HepG2 (cell line): ENCODE data around the gene ARHGEF16. TPM values are rescaled to one million over a fixed set of nuclear protein-coding genes. Genes with fewer than 3 reads are reported as not detected.

ENCODE experiments used
- BCLAF1 ChIP-seq: fragments of 450-650 bp; IDR thresholded peaks from 2 replicates; pipeline ENCODE4 v1.6.1; 2017; ENCODE audit warnings: mild to moderate bottlenecking
- CBX5 ChIP-seq: sonication (generic); formaldehyde crosslinking; IDR thresholded peaks from 2 replicates; pipeline ENCODE4 v1.4.0; 2020; ENCODE audit warnings: missing genetic modification reagents, borderline replicate concordance
- CC2D1A ChIP-seq: sonication (generic); formaldehyde crosslinking; IDR thresholded peaks from 2 replicates; pipeline ENCODE4 v1.8.1; 2023; ENCODE audit warnings: mild to moderate bottlenecking, missing genetic modification reagents
- MAFG ChIP-seq: sonication (generic); formaldehyde crosslinking; IDR thresholded peaks from 2 replicates; pipeline ENCODE4 v1.5.1; 2020; ENCODE audit warnings: mild to moderate bottlenecking, missing genetic modification reagents
- MBNL3 ChIP-seq: fragments of 250-450 bp; sonication (Bioruptor Pico); conservative IDR thresholded peaks from 2 replicates; pipeline ENCODE4 v1.8.0; 2022; ENCODE audit warnings: mild to moderate bottlenecking, inconsistent platforms
- NPAS2 ChIP-seq: sonication (generic); formaldehyde crosslinking; IDR thresholded peaks from 2 replicates; pipeline ENCODE4 v1.8.0; 2022; ENCODE audit warnings: mild to moderate bottlenecking, missing genetic modification reagents, borderline replicate concordance
- PHF5A ChIP-seq: IDR thresholded peaks from one replicate; pipeline ENCODE4 v1.6.1; 2018; ENCODE audit warnings: low read depth, missing genetic modification reagents; ENCODE audit not compliant: unreplicated experiment
- STAG1 ChIP-seq: sonication (generic); formaldehyde crosslinking; IDR thresholded peaks from 2 replicates; pipeline ENCODE4 v1.4.0; 2020; ENCODE audit warnings: missing genetic modification reagents
- ZNF205 ChIP-seq: IDR thresholded peaks from 2 replicates; pipeline ENCODE4 v1.6.1; 2018; ENCODE audit warnings: missing biosample characterization, missing genetic modification reagents
- ZNF407 ChIP-seq: sonication (generic); formaldehyde crosslinking; IDR thresholded peaks from one replicate; pipeline ENCODE4 v1.5.1; 2020; ENCODE audit warnings: mild to moderate bottlenecking, missing genetic modification reagents; ENCODE audit errors: not compliant biosample characterization
- ZNF510 ChIP-seq: sonication (generic); formaldehyde crosslinking; IDR thresholded peaks from 2 replicates; pipeline ENCODE4 v1.4.0; 2020; ENCODE audit warnings: low read depth, mild to moderate bottlenecking, missing genetic modification reagents
- ZNF567 ChIP-seq: sonication (generic); formaldehyde crosslinking; IDR thresholded peaks from 2 replicates; pipeline ENCODE4 v1.8.1; 2023; ENCODE audit warnings: mild to moderate bottlenecking, missing genetic modification reagents, borderline replicate concordance
- ZSCAN12 ChIP-seq: sonication (generic); formaldehyde crosslinking; IDR thresholded peaks from 2 replicates; pipeline ENCODE4 v1.9.0; 2021; ENCODE audit warnings: mild to moderate bottlenecking, missing genetic modification reagents
- polyA plus RNA-seq, 8 experiments: library from polyadenylated mRNA; depleted of rRNA in 3 of 8; stranded (reverse) in 7 of 8; unstranded in 1 of 8; fragments of >200 nt; fragmentation: Illumina TruSeq in 4 of 8; extraction: Trizol in 4 of 8; gene quantifications; 2 replicates each; pipeline versions ENCODE4 v1.2.1 to v1.2.3, GENCODE V29; 2011 to 2016; ENCODE audit warnings: low read depth in 4 of 8, missing spikeins in 1 of 8, mixed read lengths in 1 of 8; ENCODE audit not compliant: insufficient read depth in 1 of 8
- total RNA-seq, 5 experiments: library from RNA; depleted of rRNA; stranded (reverse); fragments of >200 nt; fragmentation: Illumina TruSeq; extraction: Trizol; gene quantifications; 2 replicates each; pipeline ENCODE4 v1.2.3, GENCODE V29; 2016; ENCODE audit warnings: low read depth in 1 of 5
- TF ChIP-seq, protein P1 (sequence below): fragments of 450-650 bp; IDR thresholded peaks from 2 replicates; pipeline ENCODE4 v1.6.1; 2016
- TF ChIP-seq, protein P2 (sequence below): sonication (generic); formaldehyde crosslinking; IDR thresholded peaks from 2 replicates; pipeline ENCODE4 v1.4.0; 2020; ENCODE audit warnings: mild to moderate bottlenecking, missing genetic modification reagents

Gene ARHGEF16
- total and polyA plus RNA-seq, 2 of the 13 experiments (the other 11 are each of a cell fraction or from before 2014, with no cell fraction given): 20.3 to 39.9 TPM

DNA sequence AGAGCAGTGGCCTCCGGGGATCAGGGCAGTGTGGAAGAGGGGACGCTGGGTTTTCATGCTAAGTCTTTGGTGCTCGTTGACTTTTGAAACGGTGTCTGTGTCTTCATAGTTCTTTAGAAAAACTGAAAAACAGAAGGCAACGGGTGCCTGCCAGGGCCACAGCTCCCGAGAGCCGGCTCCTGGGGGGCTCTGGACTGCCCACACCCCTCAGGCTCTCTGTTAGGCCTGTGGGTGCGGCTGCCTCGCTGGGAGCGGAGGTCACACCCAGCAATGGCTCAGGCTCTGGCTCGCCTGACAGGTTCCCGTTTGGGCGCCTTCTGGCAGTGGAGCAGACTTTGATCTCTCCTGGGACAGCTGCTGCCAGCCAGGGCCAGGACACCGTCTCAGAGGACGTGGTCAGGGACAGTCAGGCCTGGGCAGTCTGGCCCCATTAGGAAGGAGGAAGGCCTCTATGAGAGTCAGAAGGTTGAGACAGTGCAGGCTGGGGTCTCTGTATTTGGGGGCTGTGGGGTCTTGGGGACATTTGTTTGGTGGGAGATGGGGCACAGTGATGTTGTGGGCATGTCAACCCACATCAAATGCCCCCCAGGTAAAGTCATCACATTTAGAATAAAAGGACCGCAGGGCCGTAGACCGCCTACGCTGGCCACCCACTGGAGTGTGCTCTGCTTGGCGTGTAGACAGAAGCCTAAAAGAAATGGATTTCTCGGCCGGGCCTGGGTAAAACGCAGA is 5.6 kb downstream of the ARHGEF16 start (continued):
- TF ChIP-seq ZNF407 (CRISPR knock-in tag) (no peak), STAG1 (CRISPR knock-in tag) (0 out of 2 replicates have a peak, but pooled peaks have one; percentile 3), NPAS2 (no peak), ZNF510 (CRISPR knock-in tag) (no peak; the same call in 1 of the 2 replicates), BCLAF1 (no peak), ZSCAN12 (0 out of 2 replicates have a peak, but pooled peaks have one; percentile 28), ZNF567 (CRISPR knock-in tag) (no peak), MBNL3 (CRISPR knock-in tag) (no peak), MAFG (no peak), ZNF205 (CRISPR knock-in tag) (peak; percentile 27; the same call in 1 of the 2 replicates), CBX5 (CRISPR knock-in tag) (no peak), PHF5A (no peak), CC2D1A (CRISPR knock-in tag) (no peak)
- TF ChIP-seq, protein P1, sequence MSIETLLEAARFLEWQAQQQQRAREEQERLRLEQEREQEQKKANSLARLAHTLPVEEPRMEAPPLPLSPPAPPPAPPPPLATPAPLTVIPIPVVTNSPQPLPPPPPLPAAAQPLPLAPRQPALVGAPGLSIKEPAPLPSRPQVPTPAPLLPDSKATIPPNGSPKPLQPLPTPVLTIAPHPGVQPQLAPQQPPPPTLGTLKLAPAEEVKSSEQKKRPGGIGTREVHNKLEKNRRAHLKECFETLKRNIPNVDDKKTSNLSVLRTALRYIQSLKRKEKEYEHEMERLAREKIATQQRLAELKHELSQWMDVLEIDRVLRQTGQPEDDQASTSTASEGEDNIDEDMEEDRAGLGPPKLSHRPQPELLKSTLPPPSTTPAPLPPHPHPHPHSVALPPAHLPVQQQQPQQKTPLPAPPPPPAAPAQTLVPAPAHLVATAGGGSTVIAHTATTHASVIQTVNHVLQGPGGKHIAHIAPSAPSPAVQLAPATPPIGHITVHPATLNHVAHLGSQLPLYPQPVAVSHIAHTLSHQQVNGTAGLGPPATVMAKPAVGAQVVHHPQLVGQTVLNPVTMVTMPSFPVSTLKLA: no peak
- TF ChIP-seq, protein P2, sequence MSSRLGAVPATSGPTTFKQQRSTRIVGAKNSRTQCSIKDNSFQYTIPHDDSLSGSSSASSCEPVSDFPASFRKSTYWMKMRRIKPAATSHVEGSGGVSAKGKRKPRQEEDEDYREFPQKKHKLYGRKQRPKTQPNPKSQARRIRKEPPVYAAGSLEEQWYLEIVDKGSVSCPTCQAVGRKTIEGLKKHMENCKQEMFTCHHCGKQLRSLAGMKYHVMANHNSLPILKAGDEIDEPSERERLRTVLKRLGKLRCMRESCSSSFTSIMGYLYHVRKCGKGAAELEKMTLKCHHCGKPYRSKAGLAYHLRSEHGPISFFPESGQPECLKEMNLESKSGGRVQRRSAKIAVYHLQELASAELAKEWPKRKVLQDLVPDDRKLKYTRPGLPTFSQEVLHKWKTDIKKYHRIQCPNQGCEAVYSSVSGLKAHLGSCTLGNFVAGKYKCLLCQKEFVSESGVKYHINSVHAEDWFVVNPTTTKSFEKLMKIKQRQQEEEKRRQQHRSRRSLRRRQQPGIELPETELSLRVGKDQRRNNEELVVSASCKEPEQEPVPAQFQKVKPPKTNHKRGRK (CRISPR knock-in tag): no peak
